B cell (primary cell): ENCODE data around the gene PAPPA.

Source experiments
- CTCF ChIP-seq: fragments of 200-600 bp; IDR thresholded peaks from one replicate; pipeline ENCODE4 v1.8.0; 2022; ENCODE audit warnings: antibody characterized with exemption, mild to moderate bottlenecking
- EZH2 ChIP-seq: IDR thresholded peaks from 2 replicates; pipeline ENCODE4 v1.6.1; 2012; ENCODE audit warnings: borderline replicate concordance, low read depth, mild to moderate bottlenecking, moderate library complexity, low read length; ENCODE audit not compliant: insufficient read depth, poor library complexity, severe bottlenecking

GRCh38 chr9:116313638-116314037 is 160.0 kb downstream of the PAPPA start:
- no peak for TF ChIP-seq CTCF
- no peak for TF ChIP-seq EZH2
